ENCODE results near the gene CACNB1.

DNA sequence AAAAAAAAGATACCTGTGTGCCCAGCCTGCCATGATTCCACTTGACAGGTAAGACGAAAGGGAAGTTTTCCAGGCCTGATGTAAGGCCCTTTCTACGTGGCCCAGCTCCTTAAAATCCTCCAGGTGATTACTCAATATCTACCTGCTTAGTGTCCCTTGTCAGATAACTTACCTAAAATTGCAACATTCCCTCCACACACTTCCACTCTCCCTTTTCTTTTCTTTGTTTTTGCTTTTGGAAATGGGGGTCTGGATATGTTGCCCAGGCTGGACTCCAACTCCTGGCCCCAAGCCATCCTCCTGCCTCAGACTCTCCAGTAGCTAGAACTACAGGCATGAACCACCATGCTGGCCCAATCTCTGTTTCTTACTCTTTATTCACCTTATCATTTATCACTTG, 38.8 kb downstream of the CACNB1 start:
- TF ChIP-seq, protein P1, sequence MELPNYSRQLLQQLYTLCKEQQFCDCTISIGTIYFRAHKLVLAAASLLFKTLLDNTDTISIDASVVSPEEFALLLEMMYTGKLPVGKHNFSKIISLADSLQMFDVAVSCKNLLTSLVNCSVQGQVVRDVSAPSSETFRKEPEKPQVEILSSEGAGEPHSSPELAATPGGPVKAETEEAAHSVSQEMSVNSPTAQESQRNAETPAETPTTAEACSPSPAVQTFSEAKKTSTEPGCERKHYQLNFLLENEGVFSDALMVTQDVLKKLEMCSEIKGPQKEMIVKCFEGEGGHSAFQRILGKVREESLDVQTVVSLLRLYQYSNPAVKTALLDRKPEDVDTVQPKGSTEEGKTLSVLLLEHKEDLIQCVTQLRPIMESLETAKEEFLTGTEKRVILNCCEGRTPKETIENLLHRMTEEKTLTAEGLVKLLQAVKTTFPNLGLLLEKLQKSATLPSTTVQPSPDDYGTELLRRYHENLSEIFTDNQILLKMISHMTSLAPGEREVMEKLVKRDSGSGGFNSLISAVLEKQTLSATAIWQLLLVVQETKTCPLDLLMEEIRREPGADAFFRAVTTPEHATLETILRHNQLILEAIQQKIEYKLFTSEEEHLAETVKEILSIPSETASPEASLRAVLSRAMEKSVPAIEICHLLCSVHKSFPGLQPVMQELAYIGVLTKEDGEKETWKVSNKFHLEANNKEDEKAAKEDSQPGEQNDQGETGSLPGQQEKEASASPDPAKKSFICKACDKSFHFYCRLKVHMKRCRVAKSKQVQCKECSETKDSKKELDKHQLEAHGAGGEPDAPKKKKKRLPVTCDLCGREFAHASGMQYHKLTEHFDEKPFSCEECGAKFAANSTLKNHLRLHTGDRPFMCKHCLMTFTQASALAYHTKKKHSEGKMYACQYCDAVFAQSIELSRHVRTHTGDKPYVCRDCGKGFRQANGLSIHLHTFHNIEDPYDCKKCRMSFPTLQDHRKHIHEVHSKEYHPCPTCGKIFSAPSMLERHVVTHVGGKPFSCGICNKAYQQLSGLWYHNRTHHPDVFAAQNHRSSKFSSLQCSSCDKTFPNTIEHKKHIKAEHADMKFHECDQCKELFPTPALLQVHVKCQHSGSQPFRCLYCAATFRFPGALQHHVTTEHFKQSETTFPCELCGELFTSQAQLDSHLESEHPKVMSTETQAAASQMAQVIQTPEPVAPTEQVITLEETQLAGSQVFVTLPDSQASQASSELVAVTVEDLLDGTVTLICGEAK (IDR thresholded peaks at IDR 0.05; ENCODE audit: borderline replicate concordance) = no peak
- TF ChIP-seq EZH2 (IDR thresholded peaks at IDR 0.05; ENCODE audit: borderline replicate concordance, control insufficient read depth, low read depth, low read length) = no peak
- TF ChIP-seq NRF1 (conservative IDR thresholded peaks at IDR 0.05; ENCODE audit: low read depth, low read length) = no peak
- TF ChIP-seq, protein P2, sequence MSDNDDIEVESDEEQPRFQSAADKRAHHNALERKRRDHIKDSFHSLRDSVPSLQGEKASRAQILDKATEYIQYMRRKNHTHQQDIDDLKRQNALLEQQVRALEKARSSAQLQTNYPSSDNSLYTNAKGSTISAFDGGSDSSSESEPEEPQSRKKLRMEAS (IDR thresholded peaks at IDR 0.05; ENCODE audit: low read depth, low read length) = no peak
- TF ChIP-seq CEBPB (IDR thresholded peaks at IDR 0.05; ENCODE audit: borderline replicate concordance in 1 of 2, low read depth in 2 of 2, low read length in 2 of 2) = no peak
- TF ChIP-seq, protein P3, sequence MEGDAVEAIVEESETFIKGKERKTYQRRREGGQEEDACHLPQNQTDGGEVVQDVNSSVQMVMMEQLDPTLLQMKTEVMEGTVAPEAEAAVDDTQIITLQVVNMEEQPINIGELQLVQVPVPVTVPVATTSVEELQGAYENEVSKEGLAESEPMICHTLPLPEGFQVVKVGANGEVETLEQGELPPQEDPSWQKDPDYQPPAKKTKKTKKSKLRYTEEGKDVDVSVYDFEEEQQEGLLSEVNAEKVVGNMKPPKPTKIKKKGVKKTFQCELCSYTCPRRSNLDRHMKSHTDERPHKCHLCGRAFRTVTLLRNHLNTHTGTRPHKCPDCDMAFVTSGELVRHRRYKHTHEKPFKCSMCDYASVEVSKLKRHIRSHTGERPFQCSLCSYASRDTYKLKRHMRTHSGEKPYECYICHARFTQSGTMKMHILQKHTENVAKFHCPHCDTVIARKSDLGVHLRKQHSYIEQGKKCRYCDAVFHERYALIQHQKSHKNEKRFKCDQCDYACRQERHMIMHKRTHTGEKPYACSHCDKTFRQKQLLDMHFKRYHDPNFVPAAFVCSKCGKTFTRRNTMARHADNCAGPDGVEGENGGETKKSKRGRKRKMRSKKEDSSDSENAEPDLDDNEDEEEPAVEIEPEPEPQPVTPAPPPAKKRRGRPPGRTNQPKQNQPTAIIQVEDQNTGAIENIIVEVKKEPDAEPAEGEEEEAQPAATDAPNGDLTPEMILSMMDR (IDR thresholded peaks at IDR 0.05 in 2 of 3, conservative IDR thresholded peaks at IDR 0.05 in 1 of 3; ENCODE audit: control insufficient read depth in 2 of 3, extremely low read depth in 1 of 3, insufficient read depth in 1 of 3, low read depth in 3 of 3, low read length in 3 of 3) = no peak
- no peak for TF ChIP-seq RCOR1 (conservative IDR thresholded peaks at IDR 0.05; ENCODE audit: low read depth, low read length)
- no peak for TF ChIP-seq ZZZ3 (IDR thresholded peaks at IDR 0.05; ENCODE audit: control insufficient read depth, insufficient read length, low read depth)
- TF ChIP-seq SMC3 (IDR thresholded peaks at IDR 0.05; ENCODE audit: borderline replicate concordance, low read length) = no peak
- no peak for TF ChIP-seq CHD4 (IDR thresholded peaks at IDR 0.05)
- TF ChIP-seq CHD1 (IDR thresholded peaks at IDR 0.05; ENCODE audit: low read depth, low read length) = no peak
- TF ChIP-seq CREB1 (IDR thresholded peaks at IDR 0.05; ENCODE audit: low read depth) = no peak
- no peak for TF ChIP-seq POLR2A (IDR thresholded peaks at IDR 0.05; ENCODE audit: low read depth, low read length)
